CD4-positive, alpha-beta T cell treated with Interleukin-6 at 100 ng/mL for 8 hours (primary cell): ENCODE data around the gene AHSG.
"Not testable (repeated sequence)": the region's sequence is repeated elsewhere in the genome, so short reads cannot be mapped to it uniquely, and the experiment has no call there.

ENCODE experiments used
- DNase-seq: peaks from one replicate; pipeline ENCODE4 v3.0.0-alpha.2; 2020; ENCODE audit warnings: mixed read lengths, low spot score

The AHSG gene, protein sequence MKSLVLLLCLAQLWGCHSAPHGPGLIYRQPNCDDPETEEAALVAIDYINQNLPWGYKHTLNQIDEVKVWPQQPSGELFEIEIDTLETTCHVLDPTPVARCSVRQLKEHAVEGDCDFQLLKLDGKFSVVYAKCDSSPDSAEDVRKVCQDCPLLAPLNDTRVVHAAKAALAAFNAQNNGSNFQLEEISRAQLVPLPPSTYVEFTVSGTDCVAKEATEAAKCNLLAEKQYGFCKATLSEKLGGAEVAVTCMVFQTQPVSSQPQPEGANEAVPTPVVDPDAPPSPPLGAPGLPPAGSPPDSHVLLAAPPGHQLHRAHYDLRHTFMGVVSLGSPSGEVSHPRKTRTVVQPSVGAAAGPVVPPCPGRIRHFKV

GRCh38 chr3:186612721-186613636 is at the start of gene AHSG:
AHSG (plus strand) TSS chr3:186613060; CDS start chr3:186613142, 82 bp downstream.
- no peak for DNase-seq

- DNase-seq, result no peak
Measured at GRCh38 chr3:186564586-186564985, 48.3 kb upstream of the AHSG start.

DNA sequence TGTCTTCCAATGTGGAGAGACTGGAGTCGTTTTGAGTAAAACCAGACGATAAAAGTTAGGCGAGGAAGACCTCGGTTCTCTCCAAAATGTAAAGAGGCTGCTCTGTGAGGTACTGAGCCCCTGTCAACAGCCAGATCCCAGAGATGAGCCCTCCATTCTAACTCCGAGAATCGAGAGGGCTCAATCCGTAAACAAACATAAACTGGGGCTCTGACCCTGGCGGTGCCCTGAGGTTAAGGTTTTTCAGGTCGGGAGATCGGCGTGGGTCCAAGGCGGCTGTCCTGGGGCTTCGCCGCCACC is 46.1 kb upstream of the AHSG start:
- no peak for DNase-seq

DNA sequence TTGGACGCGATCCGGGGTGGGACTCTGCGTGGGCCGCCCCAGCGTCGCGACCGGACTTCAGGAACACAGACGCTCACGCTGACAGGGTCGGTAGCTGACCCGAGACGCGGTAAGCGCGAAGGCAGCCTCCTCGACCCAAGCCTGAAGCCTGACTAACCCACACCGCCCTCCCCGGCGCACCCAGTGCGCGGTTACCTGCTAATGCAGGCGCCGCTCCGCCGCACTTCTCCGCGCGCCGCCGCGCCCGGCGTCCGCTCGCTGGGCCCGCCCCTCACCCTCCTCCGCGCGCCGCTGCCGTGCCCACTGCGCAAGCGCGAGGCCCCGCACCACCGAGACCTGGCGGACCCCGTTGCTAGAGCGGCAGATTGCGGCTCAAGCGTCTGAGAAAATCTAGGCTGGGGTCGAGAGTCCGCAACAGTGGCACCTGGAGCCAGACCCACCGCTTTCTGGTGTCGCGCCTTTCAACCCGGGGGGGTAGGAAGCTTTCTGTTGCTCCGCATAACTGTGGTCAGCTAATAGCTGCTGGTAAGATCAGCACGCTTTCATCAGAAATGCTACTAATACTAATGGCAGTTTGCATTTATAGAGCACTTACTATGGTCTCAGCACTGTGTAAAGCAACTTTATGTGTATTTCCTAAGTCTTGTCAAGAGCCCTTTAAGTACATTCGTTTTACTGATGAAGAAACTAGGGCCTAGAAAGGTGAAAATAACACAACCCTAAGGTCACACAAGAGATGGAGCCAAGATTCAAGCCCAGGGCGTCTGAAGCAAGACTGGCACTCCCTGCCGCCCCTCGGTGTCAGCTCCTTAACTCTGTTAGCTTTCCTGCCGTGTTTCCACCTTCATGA is 45.6 kb upstream of the AHSG start, which contains the start of gene TBCCD1:
Gene TBCCD1 (minus strand): TSS at position 268 of the 850 bp plus-strand sequence. CDS start 3,010 bp downstream, outside the sequence.
- DNase-seq, result peak; percentile 92

DNA sequence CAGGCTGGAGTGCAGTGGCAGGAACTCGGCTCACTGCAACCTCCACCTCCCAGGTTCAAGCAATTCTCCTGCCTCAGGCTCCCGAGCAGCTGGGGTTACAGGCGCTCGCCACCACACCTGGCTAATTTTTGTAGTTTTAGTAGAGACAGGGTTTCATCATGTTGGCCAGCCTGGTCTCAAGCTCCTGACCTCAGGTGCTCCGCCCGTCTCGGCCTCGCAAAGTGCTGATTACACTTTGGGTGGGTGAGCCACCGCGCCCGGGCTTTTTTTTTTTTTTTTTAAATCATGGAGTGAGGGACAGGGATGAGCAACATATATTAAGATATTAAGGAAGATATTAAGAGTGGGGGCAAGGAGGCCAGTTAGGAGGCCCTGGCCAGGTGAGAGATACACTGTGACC is 43.5 kb upstream of the AHSG start:
- DNase-seq, result not testable (repeated sequence)

- no peak for DNase-seq
Measured at GRCh38 chr3:186569779-186570095, 43.1 kb upstream of the AHSG start.

DNA sequence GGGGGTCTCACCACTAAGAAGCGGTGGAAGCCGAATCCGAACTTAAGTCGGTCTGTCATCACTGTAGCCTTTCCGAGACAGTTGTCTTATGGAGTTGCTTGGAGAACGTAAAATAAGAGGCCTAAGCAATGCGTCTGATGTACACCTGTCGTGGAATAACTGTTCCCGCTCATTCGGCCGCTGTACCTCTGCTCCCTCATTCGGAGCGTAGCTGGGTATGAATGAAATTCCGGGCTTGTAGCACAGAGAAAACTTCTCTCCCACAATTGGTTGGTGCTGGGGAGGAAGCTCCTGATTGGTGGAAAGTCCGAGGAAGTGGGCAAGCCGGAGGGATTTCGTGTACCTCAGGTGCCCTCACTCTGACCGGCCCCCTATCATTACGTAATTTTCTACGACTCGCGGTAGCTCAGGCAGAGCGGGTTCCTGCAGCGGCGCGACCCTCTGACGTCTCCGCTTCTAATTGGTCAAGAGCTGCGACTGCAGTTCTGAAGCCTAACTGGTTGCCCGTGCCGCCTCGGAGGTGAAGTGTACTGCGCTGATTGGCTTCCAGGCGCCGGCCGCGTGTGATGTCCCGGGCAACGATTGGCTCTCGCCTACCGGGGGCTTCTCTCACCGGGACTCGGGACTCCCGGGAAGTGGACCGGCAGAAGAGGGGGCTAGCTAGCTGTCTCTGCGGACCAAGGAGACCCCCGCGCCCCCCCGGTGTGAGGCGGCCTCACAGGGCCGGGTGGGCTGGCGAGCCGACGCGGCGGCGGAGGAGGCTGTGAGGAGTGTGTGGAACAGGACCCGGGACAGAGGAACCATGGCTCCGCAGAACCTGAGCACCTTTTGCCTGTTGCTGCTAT is 42.5 kb upstream of the AHSG start, which contains the start of gene DNAJB11:
Gene DNAJB11 (plus strand): TSS at position 625 of the 845 bp plus-strand sequence. CDS start 178 bp downstream, at position 803.
- peak; percentile 99 for DNase-seq

GRCh38 chr3:186570941-186571643 is 41.8 kb upstream of the AHSG start:
- no peak for DNase-seq

GRCh38 chr3:186571644-186572013 is 41.2 kb upstream of the AHSG start:
- DNase-seq, result no peak

- DNase-seq, result no peak
Measured at GRCh38 chr3:186577521-186577920, 35.3 kb upstream of the AHSG start.

DNA sequence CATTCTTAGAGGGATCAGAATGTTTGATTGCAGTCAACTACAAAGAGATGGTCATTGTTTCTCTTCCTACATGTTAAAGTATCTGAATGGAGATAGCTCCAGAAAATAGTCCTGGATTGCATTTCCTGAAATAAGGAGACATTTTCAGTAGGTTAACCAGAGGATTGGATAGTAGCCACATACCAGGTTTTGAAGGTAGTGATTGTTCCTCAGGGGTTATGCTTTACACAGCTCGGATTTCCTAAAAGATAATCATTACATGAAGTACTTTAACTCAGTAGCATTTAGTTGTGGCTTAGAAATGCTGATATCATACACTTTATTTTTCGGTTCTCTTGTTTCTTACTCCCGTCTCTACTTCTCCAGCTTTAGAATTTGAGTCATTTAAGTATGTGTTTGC is 32.1 kb upstream of the AHSG start:
- no peak for DNase-seq

- DNase-seq, result no peak
Measured at GRCh38 chr3:186582541-186582940, 30.3 kb upstream of the AHSG start.

GRCh38 chr3:186583831-186584230 is 29.0 kb upstream of the AHSG start:
- DNase-seq, result no peak

GRCh38 chr3:186586245-186586644 is 26.6 kb upstream of the AHSG start:
- not testable (repeated sequence) for DNase-seq

DNA sequence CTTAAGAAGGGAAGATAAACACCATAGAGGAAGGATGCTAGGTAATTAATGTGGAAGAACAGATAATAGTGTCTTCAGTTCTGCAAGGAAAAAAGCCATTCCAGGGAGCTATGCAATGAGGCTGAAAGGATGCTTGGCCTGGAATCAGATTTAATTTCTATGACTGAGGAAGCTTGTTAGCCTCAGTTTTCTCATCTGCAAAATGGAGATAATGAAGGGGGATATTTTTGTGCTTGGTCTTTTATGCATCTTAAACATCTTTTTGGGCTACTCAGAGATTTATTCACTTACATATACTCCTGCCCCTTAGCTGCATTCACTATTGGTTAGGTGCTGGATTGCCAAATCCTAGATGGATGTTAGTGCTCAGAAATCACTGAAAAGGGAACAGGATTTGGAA is 25.7 kb upstream of the AHSG start:
- no peak for DNase-seq

DNA sequence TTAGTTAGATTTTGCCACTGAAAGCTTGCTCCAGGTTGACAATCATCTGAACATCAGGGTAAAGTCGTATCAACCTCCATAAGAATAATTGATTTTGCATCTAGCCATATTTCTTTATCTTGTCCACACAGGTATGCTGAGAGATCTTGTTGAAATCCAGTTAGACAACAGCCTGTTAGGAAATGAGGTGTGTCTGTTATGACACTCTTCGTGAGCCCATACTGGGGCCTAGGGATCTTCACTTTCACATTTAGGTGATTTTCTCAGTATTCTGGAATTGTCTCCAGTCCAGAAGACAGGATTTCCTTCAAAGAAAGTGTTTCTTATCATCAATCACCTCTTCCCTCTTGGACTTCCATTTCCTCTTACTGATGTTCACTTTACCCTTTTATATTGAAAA is 24.2 kb upstream of the AHSG start:
- no peak for DNase-seq

GRCh38 chr3:186589121-186589520 is 23.7 kb upstream of the AHSG start:
- DNase-seq, result no peak

DNA sequence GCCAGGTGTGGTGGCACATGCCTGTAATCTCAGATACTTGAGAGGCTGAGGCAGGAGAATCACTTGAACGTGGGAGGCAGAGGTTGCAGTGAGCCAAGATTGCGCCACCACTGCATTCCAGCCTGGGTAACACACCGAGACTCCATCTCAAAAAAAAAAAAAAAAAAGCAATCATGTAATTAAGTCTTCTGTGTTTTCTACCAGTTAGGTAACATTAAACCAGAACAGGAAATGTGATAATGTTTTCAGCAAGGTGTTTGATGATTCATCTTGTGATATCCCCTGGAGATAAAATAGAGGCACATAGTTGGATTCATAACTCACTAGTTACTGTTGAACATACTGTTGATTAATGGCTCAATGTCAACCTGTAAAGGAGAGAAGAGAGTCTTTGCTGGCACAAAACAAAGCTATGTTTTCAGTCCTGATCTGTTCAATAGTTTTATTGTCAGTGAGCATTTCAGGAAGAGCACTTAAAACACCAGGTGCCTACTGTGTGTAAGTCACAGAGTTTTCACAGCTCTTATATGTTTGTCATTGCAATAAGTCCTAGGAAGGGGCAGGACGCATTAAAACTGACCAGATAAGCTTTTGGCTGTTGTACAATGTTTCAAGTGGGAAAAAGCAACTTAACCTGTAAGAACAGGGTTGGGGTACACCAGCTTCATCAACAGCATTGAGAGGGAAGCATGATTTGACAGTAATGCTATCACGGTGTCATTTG is 22.8 kb upstream of the AHSG start:
- DNase-seq, result peak; percentile 36

- no peak for DNase-seq
Measured at GRCh38 chr3:186590580-186591295, 22.1 kb upstream of the AHSG start.
